GM12878 (cell line): ENCODE data around the gene RFC1. TPM values are rescaled to one million over a fixed set of nuclear protein-coding genes. Genes with fewer than 3 reads are reported as not detected.

Experiments used
- ATAC-seq: fragments of 200-7000 bp; cut with Tn5 transposase; 3 replicates; pipeline ENCODE4 v1.9.1; 2020; ENCODE audit warnings: mild to moderate bottlenecking, moderate library complexity
- BruUV-seq: library from RNA; stranded (reverse); fragments of 400-500 nt; replicated peaks from 2 replicates; lab custom pipeline; 2021; lab: Mats Ljungman, UMichigan
- CTCF ChIA-PET: fragments of 300-600 bp; sonication (Branson Sonifier 250); formaldehyde crosslinking; extraction: SDS; loops from one replicate; lab custom pipeline; 2021; ENCODE audit warnings: inconsistent platforms; lab: Yijun Ruan, JAX
- POLR2A ChIA-PET: fragments of 350-600 bp; formaldehyde crosslinking; extraction: SDS; loops from one replicate; lab custom pipeline; 2021; ENCODE audit warnings: inconsistent platforms; lab: Charles Lee
- RAD21 ChIA-PET: fragments of 300-600 bp; sonication (Branson Sonifier 250); formaldehyde crosslinking; loops from one replicate; lab custom pipeline; 2023; ENCODE audit warnings: antibody characterized with exemption; ENCODE audit not compliant: unreplicated experiment; lab: Charles Lee
- SMC1A ChIA-PET: fragments of 300-600 bp; sonication (Branson Sonifier 250); formaldehyde crosslinking; loops from one replicate; lab custom pipeline; 2023; ENCODE audit not compliant: unreplicated experiment, uncharacterized antibody; lab: Charles Lee
- DNase-seq: peaks from one replicate; pipeline ENCODE4 v3.0.0-alpha.2; 2011; ENCODE audit warnings: low read depth, low spot score
- FAIRE-seq: peaks from 3 replicates; lab custom pipeline; 2011; peaks lifted over from hg19 to GRCh38; lab: Jason Lieb, UNC
- H2AFZ ChIP-seq: 2 replicates; pipeline ENCODE4 v1.6.0; 2011; ENCODE audit warnings: low read depth, low read length, control low read depth; ENCODE audit not compliant: control insufficient read depth
- H3K27ac ChIP-seq: 2 replicates; pipeline ENCODE4 v1.5.1; 2011; ENCODE audit warnings: control low read depth; ENCODE audit not compliant: control insufficient read depth, insufficient read depth
- H3K27me3 ChIP-seq, 2 experiments: replicated peaks in 1 of 2; 2 replicates each; pipeline versions ENCODE4 v1.6.0 to v1.6.1; 2011; ENCODE audit warnings: low read length in 1 of 2; ENCODE audit not compliant: control insufficient read depth in 2 of 2, insufficient read depth in 2 of 2
- H3K36me3 ChIP-seq, 2 experiments: 2 replicates each; pipeline ENCODE4 v1.5.1; 2011; ENCODE audit warnings: low read length in 1 of 2; ENCODE audit not compliant: control insufficient read depth in 2 of 2, insufficient read depth in 2 of 2
- H3K4me1 ChIP-seq: 2 replicates; pipeline ENCODE4 v1.6.1; 2011; ENCODE audit warnings: mild to moderate bottlenecking, low read length, moderate library complexity, mixed read lengths; ENCODE audit not compliant: control insufficient read depth, insufficient read depth
- H3K4me2 ChIP-seq: 2 replicates; pipeline ENCODE4 v1.6.0; 2011; ENCODE audit warnings: control low read depth; ENCODE audit not compliant: control insufficient read depth, insufficient read depth
- H3K4me3 ChIP-seq: fragments of 200-600 bp; sonication (generic); 2 replicates; pipeline ENCODE4 v1.5.1; 2016
- H3K79me2 ChIP-seq: 2 replicates; pipeline ENCODE4 v1.6.0; 2011; ENCODE audit warnings: low read length; ENCODE audit not compliant: control insufficient read depth, insufficient read depth
- H3K9ac ChIP-seq: 2 replicates; pipeline ENCODE4 v1.8.0; 2011; ENCODE audit warnings: low read length, control low read depth, mixed read lengths; ENCODE audit not compliant: control insufficient read depth, insufficient read depth
- H3K9me3 ChIP-seq: replicated peaks from 3 replicates; pipeline ENCODE4 v1.5.1; 2011; ENCODE audit warnings: mild to moderate bottlenecking, low read length; ENCODE audit not compliant: control insufficient read depth, insufficient read depth
- H4K20me1 ChIP-seq: 2 replicates; pipeline ENCODE4 v1.6.0; 2011; ENCODE audit not compliant: control insufficient read depth, insufficient read depth
- ASH2L ChIP-seq: fragments of 300-600, 200-600 bp; sonication (generic); IDR thresholded peaks from 2 replicates; pipeline ENCODE4 v1.6.1; 2017; ENCODE audit warnings: low read depth, mild to moderate bottlenecking, borderline replicate concordance
- ETV6 ChIP-seq, 2 experiments: fragments of 450-650 bp in 1 of 2; IDR thresholded peaks in 1 of 2; conservative IDR thresholded peaks in 1 of 2; 2 replicates each; pipeline ENCODE4 v1.6.1; 2014; ENCODE audit warnings: antibody characterized with exemption in 1 of 2, borderline replicate concordance in 1 of 2, low read depth in 1 of 2, mild to moderate bottlenecking in 1 of 2, moderate library complexity in 1 of 2
- EZH2 ChIP-seq: IDR thresholded peaks from 2 replicates; pipeline ENCODE4 v1.6.1; 2012; ENCODE audit warnings: low read depth, mild to moderate bottlenecking, control low read depth, inconsistent platforms, low read length, borderline replicate concordance; ENCODE audit not compliant: control insufficient read depth
- GABPA ChIP-seq: IDR thresholded peaks from 2 replicates; pipeline ENCODE4 v1.6.1; 2014; ENCODE audit warnings: antibody characterized with exemption, low read depth, mild to moderate bottlenecking, inconsistent platforms
- HCFC1 ChIP-seq: fragments of 150-350 bp; IDR thresholded peaks from 2 replicates; pipeline ENCODE4 v1.6.1; 2014; ENCODE audit warnings: low read length
- IKZF1 ChIP-seq: fragments of 450-650 bp; conservative IDR thresholded peaks from 2 replicates; pipeline ENCODE4 v1.6.1; 2017; ENCODE audit warnings: antibody characterized with exemption, mild to moderate bottlenecking
- IKZF2 ChIP-seq, 2 experiments: fragments of 450-650 bp; IDR thresholded peaks; 2 replicates each; pipeline ENCODE4 v1.6.1; 2017; ENCODE audit warnings: mild to moderate bottlenecking in 2 of 2, moderate library complexity in 2 of 2
- NRF1 ChIP-seq: conservative IDR thresholded peaks from 2 replicates; pipeline ENCODE4 v1.6.1; 2011; ENCODE audit warnings: mild to moderate bottlenecking, low read depth, low read length, improper control_type of control experiment
- PML ChIP-seq: IDR thresholded peaks from 2 replicates; pipeline ENCODE4 v1.6.1; 2012; ENCODE audit warnings: low read length, inconsistent platforms
- POLR2A ChIP-seq: IDR thresholded peaks from 2 replicates; pipeline ENCODE4 v1.6.1; 2011; ENCODE audit warnings: low read depth, mild to moderate bottlenecking, low read length
- PRDM15 ChIP-seq: fragments of 450-650 bp; formaldehyde crosslinking; IDR thresholded peaks from 2 replicates; pipeline ENCODE4 v1.4.0; 2020; ENCODE audit warnings: mild to moderate bottlenecking, moderate library complexity
- SMAD5 ChIP-seq: IDR thresholded peaks from 2 replicates; pipeline ENCODE4 v1.6.1; 2016; ENCODE audit warnings: antibody characterized with exemption, low read depth
- SRF ChIP-seq, 2 experiments: IDR thresholded peaks; 2 replicates each; pipeline ENCODE4 v1.6.1; 2011; ENCODE audit warnings: low read depth in 2 of 2, low read length in 2 of 2, mild to moderate bottlenecking in 1 of 2, moderate library complexity in 1 of 2
- USF2 ChIP-seq: IDR thresholded peaks from 2 replicates; pipeline ENCODE4 v1.6.1; 2011; ENCODE audit warnings: low read depth, low read length, improper control_type of control experiment, borderline replicate concordance
- ZNF217 ChIP-seq: fragments of 450-650 bp; IDR thresholded peaks from 2 replicates; pipeline ENCODE4 v1.6.1; 2017; ENCODE audit warnings: antibody characterized with exemption, mild to moderate bottlenecking
- ZZZ3 ChIP-seq: IDR thresholded peaks from 2 replicates; pipeline ENCODE4 v1.6.1; 2011; ENCODE audit warnings: low read depth; ENCODE audit not compliant: control insufficient read depth, insufficient read length
- WGBS: methylation state at CpG from one replicate; pipeline ENCODE4 v1.1.6; 2016; ENCODE audit warnings: low lambda C conversion rate; ENCODE audit not compliant: insufficient replicate concordance, insufficient coverage; ENCODE audit errors: missing lambda C conversion rate; 5-methylcytosine and 5-hydroxymethylcytosine counted together
- in situ Hi-C: fragments of 300-500 bp; cut with MboI; formaldehyde crosslinking; loops from 9 replicates; pipeline ENCODE4 v1.14.3; 2018; ENCODE audit warnings: mixed read lengths
- intact Hi-C: fragments of 100-400 bp; cut with micrococcal nuclease; formaldehyde crosslinking; loops from one replicate; pipeline ENCODE4 v1.14.2; 2022; ENCODE audit not compliant: unreplicated experiment
- polyA plus RNA-seq, 11 experiments: library from polyadenylated mRNA; depleted of rRNA in 4 of 11; unstranded in 6 of 11; stranded (reverse) in 5 of 11; fragments of >200 nt; fragmentation: Nextera tagmentation in 4 of 11; fragmentation: Illumina TruSeq in 1 of 11; extraction: Ambion mirVana in 4 of 11; extraction: Trizol in 1 of 11; gene quantifications; 1 replicate in 1 of 11; 2 replicates in 10 of 11; pipeline versions ENCODE4 v1.2.1 to v1.2.3, GENCODE V29; 2011 to 2016; ENCODE audit warnings: inconsistent platforms in 2 of 11, missing spikeins in 2 of 11, low read depth in 1 of 11
- total RNA-seq, 4 experiments: library from RNA; depleted of rRNA in 3 of 4; stranded (reverse); fragments of >200 nt in 3 of 4; fragmentation: Illumina TruSeq in 1 of 4; extraction: Trizol in 1 of 4; gene quantifications; 2 replicates each; pipeline versions ENCODE4 v1.2.1 to v1.2.3, GENCODE V29; 2013 to 2021
- TF ChIP-seq, protein P1 (sequence below): IDR thresholded peaks from 2 replicates; pipeline ENCODE4 v1.6.1; 2012; ENCODE audit warnings: low read depth, low read length, improper control_type of control experiment
- TF ChIP-seq, protein P2 (sequence below): IDR thresholded peaks from 2 replicates; pipeline ENCODE4 v1.6.1; 2011; ENCODE audit warnings: borderline replicate concordance, low read depth, mild to moderate bottlenecking, moderate library complexity, mixed read lengths, low read length; ENCODE audit not compliant: insufficient read depth; ENCODE audit errors: extremely low read length

The RFC1 gene
- total and polyA plus RNA-seq, 10 of the 15 experiments (the other 5 are each of a cell fraction or from before 2014, with no cell fraction given): 22.5 to 67.8 (median 40.3) TPM

DNA sequence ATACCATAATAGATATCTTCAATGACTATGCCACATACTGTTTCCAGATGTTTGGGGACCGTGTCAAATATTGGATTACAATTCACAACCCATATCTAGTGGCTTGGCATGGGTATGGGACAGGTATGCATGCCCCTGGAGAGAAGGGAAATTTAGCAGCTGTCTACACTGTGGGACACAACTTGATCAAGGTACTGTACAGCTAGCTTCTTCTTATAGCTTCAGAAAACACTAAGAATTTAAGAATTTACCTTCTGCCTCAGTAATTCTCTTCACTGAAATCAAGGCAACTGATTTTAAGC, 41.4 kb upstream of the RFC1 start:
- H3K4me3 ChIP-seq: no peak overlapping the region

More for the DNA sequence above, 41.4 kb upstream of the RFC1 start:
- ChIA-PET CTCF (interaction anchor here (1.1 to 1.2 kb wide), 3 partner anchors 10 to 274 kb away, joined by 3 to 4 read pairs (median 4); no protein-coding TSS in a partner anchor), RAD21 (interaction anchor here (1.0 to 1.1 kb wide), 2 partner anchors 12 to 43 kb away, joined by 3 to 8 read pairs; no protein-coding TSS in a partner anchor), SMC1A (interaction anchor here (0.6 to 1.5 kb wide), 7 partner anchors 16 to 505 kb away, joined by 3 to 4 read pairs (median 3); no protein-coding TSS in a partner anchor), POLR2A (interaction anchor here (1.1 kb wide), 1 partner anchor 11 kb away, joined by 5 read pairs; no protein-coding TSS in a partner anchor)
- Histone ChIP-seq H4K20me1 (no peaks in the 10 kb centered on the region), H3K79me2 (no peaks in the 10 kb centered on the region), H3K4me1 (no peaks in the 10 kb centered on the region), H3K9me3 (no peaks in the 10 kb centered on the region), H3K27ac (no peak overlapping the region), H3K27me3 (no peaks in the 10 kb centered on the region; a peak in 1 of 4 replicates), H3K36me3 (no peaks in the 10 kb centered on the region), H3K4me2 (no peak overlapping the region), H3K9ac (no peak overlapping the region), H2AFZ (no peak overlapping the region)
- WGBS: 15% methylated on average over 1 of the region's 1 CpG
- FAIRE-seq (no peak), ATAC-seq (no peak), DNase-seq (no peak)
- no TSS peak for BruUV-seq
- TF ChIP-seq POLR2A (no peak), HCFC1 (no peak), ETV6 (conservative IDR thresholded peaks at IDR 0.05 in 1 of 2, IDR thresholded peaks at IDR 0.05 in 1 of 2; ENCODE audit: borderline replicate concordance in 1 of 2, low read depth in 1 of 2) (no peak), ASH2L (no peak), SRF (IDR thresholded peaks at IDR 0.05; ENCODE audit: low read depth in 2 of 2, low read length in 2 of 2) (no peak), USF2 (no peak), EZH2 (no peak), ZZZ3 (no peak), PRDM15 (no peak), SMAD5 (no peak), GABPA (no peak), IKZF2 (IDR thresholded peaks at IDR 0.05) (no peak), NRF1 (no peak), IKZF1 (no peak), PML (no peak), ZNF217 (no peak)
- TF ChIP-seq, protein P1, sequence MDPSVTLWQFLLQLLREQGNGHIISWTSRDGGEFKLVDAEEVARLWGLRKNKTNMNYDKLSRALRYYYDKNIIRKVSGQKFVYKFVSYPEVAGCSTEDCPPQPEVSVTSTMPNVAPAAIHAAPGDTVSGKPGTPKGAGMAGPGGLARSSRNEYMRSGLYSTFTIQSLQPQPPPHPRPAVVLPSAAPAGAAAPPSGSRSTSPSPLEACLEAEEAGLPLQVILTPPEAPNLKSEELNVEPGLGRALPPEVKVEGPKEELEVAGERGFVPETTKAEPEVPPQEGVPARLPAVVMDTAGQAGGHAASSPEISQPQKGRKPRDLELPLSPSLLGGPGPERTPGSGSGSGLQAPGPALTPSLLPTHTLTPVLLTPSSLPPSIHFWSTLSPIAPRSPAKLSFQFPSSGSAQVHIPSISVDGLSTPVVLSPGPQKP: no peak
- TF ChIP-seq, protein P2, sequence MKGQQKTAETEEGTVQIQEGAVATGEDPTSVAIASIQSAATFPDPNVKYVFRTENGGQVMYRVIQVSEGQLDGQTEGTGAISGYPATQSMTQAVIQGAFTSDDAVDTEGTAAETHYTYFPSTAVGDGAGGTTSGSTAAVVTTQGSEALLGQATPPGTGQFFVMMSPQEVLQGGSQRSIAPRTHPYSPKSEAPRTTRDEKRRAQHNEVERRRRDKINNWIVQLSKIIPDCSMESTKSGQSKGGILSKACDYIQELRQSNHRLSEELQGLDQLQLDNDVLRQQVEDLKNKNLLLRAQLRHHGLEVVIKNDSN: no peak
- in situ Hi-C loops (no loop called here), intact Hi-C loops (no loop called here)
